ENCODE data around the gene UNC119B.

UNC119B gene

GRCh38 chr12:120767071-120768024, 57.1 kb downstream of the UNC119B start:
- DNase-seq (ENCODE audit: low spot score): no peak

GRCh38 chr12:120771097-120771496, 60.8 kb downstream of the UNC119B start:
- no peak for DNase-seq (ENCODE audit: low spot score)

All from kidney tubule cell (primary cell).